ENCODE results near the gene FADS3. TPM values are rescaled to one million over a fixed set of nuclear protein-coding genes. Genes with fewer than 3 reads are reported as not detected.

FADS3 gene
- total and polyA plus RNA-seq, 2 experiments from 2014 or later: 44.4 to 73.5 TPM

GRCh38 chr11:61842528-61842820 lies 48.9 kb downstream of the FADS3 start:
- Histone ChIP-seq H3K79me2 (replicated peaks; ENCODE audit: insufficient read depth) (peaks cover 30% of the 10 kb centered on the region), H3K4me1 (ENCODE audit: insufficient read depth) (no peaks in the 10 kb centered on the region), H2AFZ (no peak overlapping the region), H3K36me3 (ENCODE audit: insufficient read depth) (peaks cover 63% of the 10 kb centered on the region), H3K9me2 (ENCODE audit: insufficient read depth) (no peaks in the 10 kb centered on the region), H3K27me3 (ENCODE audit: insufficient read depth) (no peaks in the 10 kb centered on the region), H4K20me1 (replicated peaks; ENCODE audit: insufficient read depth) (peaks cover 44% of the 10 kb centered on the region), H3K4me3 (no peak overlapping the region), H3K27ac (ENCODE audit: low read depth) (no peak overlapping the region), H3F3A (replicated peaks; ENCODE audit: low read depth) (peaks cover 26% of the 10 kb centered on the region; the same call in 1 of the 2 replicates), H3K4me2 (no peak overlapping the region)
- Mint-ChIP-seq H3K27ac (no peak overlapping the region), H3K27me3 (ENCODE audit: insufficient read depth, low read depth, poor library complexity) (peaks cover 12% of the 10 kb centered on the region), H3K9me3 (no peaks in the 10 kb centered on the region), H3K36me3 (ENCODE audit: low read depth) (peaks cover 98% of the 10 kb centered on the region), H3K4me3 (no peak overlapping the region), H3K4me1 (peaks cover 5% of the 10 kb centered on the region)
- ATAC-seq: no peak
- DNase-seq (ENCODE audit: low spot score): no peak
- no peak for TF ChIP-seq ZNF114 (CRISPR knock-in tag; IDR thresholded peaks at IDR 0.05)
- no peak for TF ChIP-seq NANOG (IDR thresholded peaks at IDR 0.05; ENCODE audit: borderline replicate concordance)
- TF ChIP-seq ETS1 (IDR thresholded peaks at IDR 0.05): no peak
- no peak for TF ChIP-seq ZNF462 (CRISPR knock-in tag; IDR thresholded peaks at IDR 0.05)
- TF ChIP-seq STAT1 (IDR thresholded peaks at IDR 0.05; ENCODE audit: unreplicated experiment): no peak
- TF ChIP-seq ZNF331 (CRISPR knock-in tag; IDR thresholded peaks at IDR 0.05; ENCODE audit: low read depth): no peak
- TF ChIP-seq EZH2 (IDR thresholded peaks at IDR 0.05; ENCODE audit: low read depth, unreplicated experiment): no peak
- TF ChIP-seq REST (IDR thresholded peaks at IDR 0.05; ENCODE audit: unreplicated experiment): no peak
- TF ChIP-seq CREB1 (CRISPR knock-in tag; IDR thresholded peaks at IDR 0.05; ENCODE audit: low read depth): no peak
- TF ChIP-seq JUNB (IDR thresholded peaks at IDR 0.05; ENCODE audit: unreplicated experiment): no peak
- TF ChIP-seq EZH2phosphoT487 (IDR thresholded peaks at IDR 0.05; ENCODE audit: unreplicated experiment): no peak
- no peak for TF ChIP-seq POLR2AphosphoS5 (IDR thresholded peaks at IDR 0.05; ENCODE audit: low read depth)
- TF ChIP-seq CTCF (conservative IDR thresholded peaks at IDR 0.05; ENCODE audit: low read depth in 2 of 2): no peak
